Measurements from ENCODE around the gene MXRA8.
A peak's percentile ranks its signal among the peaks of the same experiment; 100 is the strongest.
"Not testable (repeated sequence)": the region's sequence is repeated elsewhere in the genome, so short reads cannot be mapped to it uniquely, and the experiment has no call there.

The MXRA8 gene

GRCh38 chr1:1320666-1321448 lies 37.5 kb downstream of the MXRA8 start:
- DNase-seq (ENCODE audit: low read depth in 2 of 2), result no peak

- DNase-seq (ENCODE audit: low read depth in 2 of 2), result no peak
Observed at GRCh38 chr1:1319646-1319941, 38.8 kb downstream of the MXRA8 start.

- DNase-seq (ENCODE audit: low read depth in 2 of 2), result no peak
Observed at GRCh38 chr1:1318777-1319645, 39.3 kb downstream of the MXRA8 start.

- no peak for DNase-seq (ENCODE audit: low read depth in 2 of 2)
Observed at GRCh38 chr1:1318131-1318652, 40.2 kb downstream of the MXRA8 start.

GRCh38 chr1:1317420-1317819 lies 40.9 kb downstream of the MXRA8 start:
- no peak for DNase-seq (ENCODE audit: low read depth in 2 of 2)

GRCh38 chr1:1316199-1316598 lies 42.2 kb downstream of the MXRA8 start:
- not testable (repeated sequence) for DNase-seq (ENCODE audit: low read depth in 2 of 2)

- no peak for DNase-seq (ENCODE audit: low read depth in 2 of 2)
Observed at GRCh38 chr1:1315435-1315954, 42.9 kb downstream of the MXRA8 start.

- DNase-seq (ENCODE audit: low read depth in 2 of 2), result no peak
Observed at GRCh38 chr1:1314678-1315335, 43.5 kb downstream of the MXRA8 start.

- DNase-seq (ENCODE audit: low read depth in 2 of 2), result no peak
Observed at GRCh38 chr1:1314237-1314586, 44.1 kb downstream of the MXRA8 start.

- DNase-seq (ENCODE audit: low read depth in 2 of 2), result no peak
Observed at GRCh38 chr1:1313500-1314236, 44.7 kb downstream of the MXRA8 start.

GRCh38 chr1:1312450-1313314 lies 45.7 kb downstream of the MXRA8 start:
- DNase-seq (ENCODE audit: low read depth in 2 of 2), result no peak

GRCh38 chr1:1311107-1312104 lies 46.9 kb downstream of the MXRA8 start:
- DNase-seq (ENCODE audit: low read depth in 2 of 2), result no peak

- no peak for DNase-seq (ENCODE audit: low read depth in 2 of 2)
Observed at GRCh38 chr1:1310476-1311053, 47.8 kb downstream of the MXRA8 start.

- DNase-seq (ENCODE audit: low read depth in 2 of 2), result no peak
Observed at GRCh38 chr1:1310109-1310385, 48.3 kb downstream of the MXRA8 start.

- DNase-seq (ENCODE audit: low read depth in 2 of 2), result no peak
Observed at GRCh38 chr1:1309251-1310108, 48.9 kb downstream of the MXRA8 start.

- no peak for DNase-seq (ENCODE audit: low read depth in 2 of 2)
Observed at GRCh38 chr1:1308756-1309250, 49.6 kb downstream of the MXRA8 start.

GRCh38 chr1:1307923-1308755 lies 50.2 kb downstream of the MXRA8 start, which contains the start of the genes ACAP3 and PUSL1:
ACAP3 (minus strand) TSS chr1:1307930; CDS start chr1:1307815, 115 bp downstream.
PUSL1 (plus strand) TSS chr1:1308597; CDS start chr1:1308644, 47 bp downstream.
- peak; percentile 76 to 79 for DNase-seq (ENCODE audit: low read depth in 2 of 2)
